GM13976 (cell line): ENCODE results near the gene PRRX2.

ENCODE experiments used
- DNase-seq: peaks from one replicate; pipeline ENCODE4 v3.0.0; 2012; ENCODE audit warnings: low spot score
- in situ Hi-C: fragments of 300-500 bp; cut with MboI; formaldehyde crosslinking; loops from one replicate; pipeline ENCODE4 v1.12.0; 2022; ENCODE audit warnings: low sequenced_read_pairs, mixed read lengths, inconsistent platforms; ENCODE audit not compliant: unreplicated experiment
- TF ChIP-seq, protein P1 (sequence below): IDR thresholded peaks from 2 replicates; pipeline ENCODE4 v1.5.1; 2012; ENCODE audit warnings: borderline replicate concordance, mild to moderate bottlenecking; ENCODE audit not compliant: insufficient read depth; ENCODE audit errors: extremely low read depth, missing control alignments, control extremely low read depth

The PRRX2 gene

DNA sequence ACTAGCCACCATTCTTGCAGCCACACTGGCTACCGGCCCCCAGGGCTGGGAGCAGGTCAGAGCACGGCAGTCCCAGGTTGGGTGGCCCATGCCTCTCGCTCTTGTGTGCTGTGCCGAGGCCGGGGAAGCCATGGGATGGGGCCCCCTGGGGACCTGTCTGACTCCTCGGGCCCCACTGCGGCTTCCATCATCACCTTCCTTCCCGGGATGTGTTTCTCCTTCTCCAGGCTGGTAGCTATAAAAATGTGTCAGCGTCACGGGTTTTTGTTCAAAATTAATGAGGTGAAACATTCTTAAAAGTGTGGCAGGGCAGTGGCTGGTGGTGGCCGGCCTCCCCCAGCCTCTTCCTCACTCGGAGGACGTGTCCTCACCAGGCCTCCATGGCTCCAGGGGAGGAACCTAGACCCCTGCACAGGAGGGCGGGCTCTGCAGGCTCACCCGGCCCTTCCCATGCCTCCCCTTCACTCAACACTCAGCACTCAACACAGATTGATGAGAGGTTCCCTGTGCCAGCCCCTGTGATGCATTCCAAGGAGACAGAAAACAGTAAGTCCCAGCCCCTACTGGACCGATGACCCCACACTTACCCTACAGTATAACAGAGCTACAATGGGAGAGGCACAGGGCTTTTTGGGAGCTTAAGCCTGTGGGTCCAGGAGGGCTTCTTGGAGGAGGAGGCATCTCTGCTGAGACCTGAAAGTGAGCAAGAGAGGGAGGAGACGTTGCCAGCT, 44.2 kb downstream of the PRRX2 start:
- no peak for DNase-seq
- TF ChIP-seq, protein P1, sequence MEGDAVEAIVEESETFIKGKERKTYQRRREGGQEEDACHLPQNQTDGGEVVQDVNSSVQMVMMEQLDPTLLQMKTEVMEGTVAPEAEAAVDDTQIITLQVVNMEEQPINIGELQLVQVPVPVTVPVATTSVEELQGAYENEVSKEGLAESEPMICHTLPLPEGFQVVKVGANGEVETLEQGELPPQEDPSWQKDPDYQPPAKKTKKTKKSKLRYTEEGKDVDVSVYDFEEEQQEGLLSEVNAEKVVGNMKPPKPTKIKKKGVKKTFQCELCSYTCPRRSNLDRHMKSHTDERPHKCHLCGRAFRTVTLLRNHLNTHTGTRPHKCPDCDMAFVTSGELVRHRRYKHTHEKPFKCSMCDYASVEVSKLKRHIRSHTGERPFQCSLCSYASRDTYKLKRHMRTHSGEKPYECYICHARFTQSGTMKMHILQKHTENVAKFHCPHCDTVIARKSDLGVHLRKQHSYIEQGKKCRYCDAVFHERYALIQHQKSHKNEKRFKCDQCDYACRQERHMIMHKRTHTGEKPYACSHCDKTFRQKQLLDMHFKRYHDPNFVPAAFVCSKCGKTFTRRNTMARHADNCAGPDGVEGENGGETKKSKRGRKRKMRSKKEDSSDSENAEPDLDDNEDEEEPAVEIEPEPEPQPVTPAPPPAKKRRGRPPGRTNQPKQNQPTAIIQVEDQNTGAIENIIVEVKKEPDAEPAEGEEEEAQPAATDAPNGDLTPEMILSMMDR: no peak
- in situ Hi-C loops: no loop called here

DNA sequence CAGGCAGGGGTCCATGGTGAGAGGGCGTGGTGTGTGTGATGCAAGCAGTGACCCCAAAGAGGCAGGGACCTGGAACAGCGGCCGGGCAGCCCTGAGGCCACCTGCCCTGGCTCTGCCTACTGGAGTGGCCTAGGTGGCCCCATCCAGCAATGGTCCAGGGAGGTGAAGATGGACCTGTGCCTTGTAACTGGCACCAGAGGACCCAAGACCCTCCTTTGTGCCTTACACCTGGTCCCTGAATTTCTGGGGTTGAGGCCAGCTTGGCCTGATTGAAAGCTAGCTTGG, 44.7 kb downstream of the PRRX2 start:
- TF ChIP-seq, protein P1: no peak
- in situ Hi-C loops: no loop called here
- no peak for DNase-seq

DNA sequence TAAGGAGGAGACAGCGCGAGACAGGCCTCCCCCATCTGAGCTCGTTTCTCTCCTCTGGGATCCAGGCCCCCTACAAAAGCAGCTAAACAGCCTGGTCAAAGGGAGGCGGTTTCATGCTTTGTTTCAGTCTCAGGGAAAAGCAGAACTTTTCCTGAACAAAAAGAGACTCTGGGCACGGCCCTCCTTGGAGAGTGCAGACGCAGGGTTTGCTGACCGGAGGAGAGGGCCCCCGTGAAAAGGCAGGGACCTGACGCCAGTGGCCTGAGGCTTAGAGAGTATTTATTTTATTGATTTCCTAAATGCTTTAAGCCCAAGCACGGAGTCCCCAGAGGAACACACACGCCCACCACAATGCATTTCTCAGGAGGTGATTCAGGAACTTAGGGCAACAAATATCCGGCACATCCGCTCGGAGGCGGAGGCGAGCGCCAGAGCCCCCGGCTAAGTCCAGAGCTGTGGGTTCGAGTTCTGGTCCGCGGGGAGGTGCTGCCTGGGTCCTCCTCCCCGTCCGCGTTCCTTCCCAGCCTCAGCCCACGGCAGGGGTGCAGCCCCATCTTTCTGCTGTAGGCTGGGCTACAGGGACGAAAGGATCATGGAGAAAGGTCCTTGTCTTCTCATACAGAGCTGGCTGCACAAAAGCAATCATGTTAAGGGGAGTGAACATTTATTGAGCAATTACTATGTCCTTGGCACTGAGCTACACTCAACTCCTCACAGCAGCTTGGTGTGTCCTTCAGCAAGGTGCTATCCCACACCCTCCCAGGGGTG, 47.4 kb downstream of the PRRX2 start:
- in situ Hi-C loops: no loop called here
- no peak for DNase-seq
- TF ChIP-seq, protein P1: no peak

DNA sequence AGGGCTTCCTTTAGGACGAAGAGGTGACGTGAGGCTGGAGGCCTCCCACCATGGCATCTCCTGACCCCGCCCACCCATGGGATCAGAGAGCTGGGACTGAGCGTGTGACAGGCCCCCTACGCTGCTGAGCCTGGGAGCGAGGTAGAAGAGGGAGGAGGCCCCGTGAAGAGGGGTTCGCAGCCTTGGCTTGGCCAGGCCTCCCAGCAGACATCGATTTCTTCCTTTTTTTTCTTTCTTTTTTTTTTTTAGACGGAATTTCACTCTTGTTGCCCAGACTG, 47.9 kb downstream of the PRRX2 start:
- TF ChIP-seq, protein P1: no peak
- no peak for DNase-seq
- in situ Hi-C loops: no loop called here

DNA sequence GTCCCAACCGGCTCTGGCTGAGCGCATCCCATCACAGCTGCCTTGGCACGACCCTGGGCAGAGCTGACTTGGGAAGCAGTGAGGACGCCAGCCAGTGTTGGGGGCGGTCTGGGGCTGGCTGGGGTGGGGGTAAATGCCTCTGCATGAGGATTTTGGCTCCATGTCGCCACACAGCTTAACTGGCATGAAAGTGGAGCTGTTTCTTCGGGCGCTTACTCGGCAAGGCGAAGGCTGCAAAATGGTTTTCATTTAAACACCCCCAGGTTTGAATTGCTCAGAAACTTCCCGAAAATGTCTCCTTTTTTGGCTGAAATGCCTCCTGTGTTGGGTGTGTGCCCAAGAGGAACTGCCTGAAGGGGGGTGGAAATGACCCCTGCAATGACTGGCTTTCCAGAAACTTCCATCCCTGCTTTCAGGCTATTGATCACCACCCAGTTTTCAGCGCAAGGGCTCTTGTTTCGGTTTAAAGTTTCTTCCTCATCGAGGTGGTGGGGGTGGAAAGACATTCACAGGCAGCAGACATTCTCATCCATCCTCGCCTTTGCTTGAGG, 49.1 kb downstream of the PRRX2 start:
- DNase-seq: no peak
- in situ Hi-C loops: no loop called here
- TF ChIP-seq, protein P1: no peak

DNA sequence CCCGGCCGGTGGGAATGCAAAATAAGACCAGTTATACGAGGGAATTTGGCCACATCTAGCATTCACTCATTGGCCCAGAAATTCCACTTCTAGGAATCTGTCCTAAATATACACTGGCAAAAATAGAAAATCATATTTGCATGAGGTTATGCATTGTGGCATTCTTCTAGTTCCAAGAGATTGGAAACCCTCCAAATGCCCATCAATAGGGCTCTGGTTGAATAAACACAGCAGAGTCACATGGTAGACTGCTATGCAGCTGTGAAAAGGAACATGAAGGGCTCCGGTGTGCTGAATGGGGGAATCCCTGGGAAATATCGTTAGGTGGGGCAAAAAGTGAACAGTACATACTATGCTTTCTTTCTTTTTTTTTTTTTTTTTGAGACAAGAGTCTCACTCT, 50.6 kb downstream of the PRRX2 start:
- TF ChIP-seq, protein P1: no peak
- no peak for DNase-seq
- in situ Hi-C loops: no loop called here
